HepG2 (cell line): ENCODE measurements around the gene TMEM9.

Experiments
- BCL3 ChIP-seq: sonication (generic); formaldehyde crosslinking; IDR thresholded peaks from 2 replicates; pipeline ENCODE4 v1.5.1; 2020; ENCODE audit warnings: mild to moderate bottlenecking, missing genetic modification reagents, moderate library complexity
- CTCF ChIP-seq: sonication (generic); formaldehyde crosslinking; IDR thresholded peaks from 2 replicates; pipeline ENCODE4 v1.5.0; 2020; ENCODE audit warnings: mild to moderate bottlenecking, missing genetic modification reagents, moderate library complexity
- EZH2 ChIP-seq: conservative IDR thresholded peaks from 2 replicates; pipeline ENCODE4 v1.6.1; 2012; ENCODE audit warnings: mild to moderate bottlenecking, low read depth, low read length, moderate library complexity
- KAT7 ChIP-seq: IDR thresholded peaks from 2 replicates; pipeline ENCODE4 v1.6.1; 2018; ENCODE audit warnings: borderline replicate concordance, missing compliant biosample characterization
- MAF1 ChIP-seq: sonication (generic); formaldehyde crosslinking; IDR thresholded peaks from 2 replicates; pipeline ENCODE4 v1.5.0; 2020; ENCODE audit warnings: missing genetic modification reagents, borderline replicate concordance
- MAFK ChIP-seq, 2 experiments: IDR thresholded peaks in 1 of 2; conservative IDR thresholded peaks in 1 of 2; 2 replicates each; pipeline ENCODE4 v1.6.1; 2011; ENCODE audit warnings: improper control_type of control experiment in 2 of 2, low read length in 2 of 2
- MXD4 ChIP-seq: IDR thresholded peaks from 2 replicates; pipeline ENCODE4 v1.6.1; 2016; ENCODE audit warnings: mild to moderate bottlenecking, missing biosample characterization, missing genetic modification reagents
- NR2C2 ChIP-seq: sonication (generic); formaldehyde crosslinking; IDR thresholded peaks from 2 replicates; pipeline ENCODE4 v1.4.0; 2020; ENCODE audit warnings: missing genetic modification reagents, mild to moderate bottlenecking, moderate library complexity, borderline replicate concordance
- RAD51 ChIP-seq: fragments of 450-650 bp; IDR thresholded peaks from 2 replicates; pipeline ENCODE4 v1.6.1; 2016; ENCODE audit warnings: borderline replicate concordance
- SMAD3 ChIP-seq: sonication (generic); formaldehyde crosslinking; IDR thresholded peaks from 2 replicates; pipeline ENCODE4 v1.4.0; 2020; ENCODE audit warnings: missing genetic modification reagents
- ZNF253 ChIP-seq: sonication (generic); formaldehyde crosslinking; IDR thresholded peaks from 2 replicates; pipeline ENCODE4 v1.8.0; 2022; ENCODE audit warnings: mild to moderate bottlenecking, missing genetic modification reagents, borderline replicate concordance
- ZNF510 ChIP-seq: sonication (generic); formaldehyde crosslinking; IDR thresholded peaks from 2 replicates; pipeline ENCODE4 v1.4.0; 2020; ENCODE audit warnings: low read depth, mild to moderate bottlenecking, missing genetic modification reagents

DNA sequence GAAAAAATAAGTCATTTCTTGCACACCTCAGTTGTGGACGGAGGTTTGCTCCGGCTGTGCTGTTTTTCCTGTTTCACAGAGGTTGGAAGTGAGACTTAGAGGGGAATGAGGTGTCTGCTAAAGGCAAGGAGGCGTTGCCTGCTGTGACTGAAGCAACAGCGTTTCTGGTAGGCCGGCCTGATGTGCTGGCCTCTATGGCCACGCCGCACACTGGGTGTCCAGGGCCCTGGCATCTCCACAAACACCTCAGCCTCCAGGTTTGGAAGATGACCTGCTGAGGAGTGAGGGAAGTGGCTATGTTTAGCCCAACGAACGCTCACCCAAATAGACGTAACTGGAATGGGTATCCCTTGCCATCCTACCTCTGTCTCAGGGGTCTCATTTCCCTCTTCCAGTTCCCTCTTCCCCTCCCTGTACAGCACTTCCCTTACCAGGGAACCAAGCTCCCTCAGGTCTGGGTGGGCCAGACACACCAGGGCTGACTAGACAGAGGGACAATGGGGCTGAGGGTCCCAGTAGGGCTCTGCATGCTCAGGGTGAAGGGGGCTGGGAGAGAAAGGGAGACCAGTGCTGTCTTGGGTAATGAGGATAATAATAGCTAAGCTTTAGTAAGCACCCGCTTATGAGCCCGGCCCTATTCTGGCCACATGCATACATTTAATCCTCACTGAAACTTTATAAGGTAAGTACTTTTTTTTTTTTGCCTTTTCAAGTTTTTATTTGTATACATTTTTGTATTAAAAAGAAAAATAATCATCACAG lies 53.9 kb downstream of the TMEM9 start:
- TF ChIP-seq MAF1: no peak
- no peak for TF ChIP-seq CTCF (CRISPR knock-in tag)
- no peak for TF ChIP-seq EZH2
- no peak for TF ChIP-seq NR2C2 (CRISPR knock-in tag)
- no peak for TF ChIP-seq SMAD3 (CRISPR knock-in tag)
- TF ChIP-seq MAFK (conservative IDR thresholded peaks at IDR 0.05 in 1 of 2, IDR thresholded peaks at IDR 0.05 in 1 of 2; ENCODE audit: low read length in 2 of 2): no peak
- TF ChIP-seq KAT7 (CRISPR knock-in tag): no peak
- no peak for TF ChIP-seq ZNF510
- no peak for TF ChIP-seq MXD4 (CRISPR knock-in tag)
- no peak for TF ChIP-seq ZNF253
- TF ChIP-seq BCL3 (CRISPR knock-in tag): no peak
- no peak for TF ChIP-seq RAD51
